RPMI7951 (cell line): ENCODE measurements around the gene TRAF4. TPM values are rescaled to one million over a fixed set of nuclear protein-coding genes. Genes with fewer than 3 reads are reported as not detected.
"Not testable (repeated sequence)": the region's sequence is repeated elsewhere in the genome, so short reads cannot be mapped to it uniquely, and the experiment has no call there.

Experiments
- DNase-seq: peaks from one replicate; pipeline ENCODE4 v3.0.0-alpha.2; 2012; ENCODE audit warnings: low read depth
- total RNA-seq: library from RNA; depleted of rRNA; stranded (reverse); fragments of >200 nt; shearing (Covaris generic); gene quantifications from 2 replicates; pipeline ENCODE4 v1.2.3, GENCODE V29; 2014; rRNA removed

TRAF4 gene
- total RNA-seq, 1 experiment from 2014 or later = 25.5 TPM

GRCh38 chr17:28783161-28783560, 39.4 kb downstream of the TRAF4 start:
- no peak for DNase-seq

GRCh38 chr17:28788100-28788499, 44.3 kb downstream of the TRAF4 start:
- DNase-seq = no peak

DNA sequence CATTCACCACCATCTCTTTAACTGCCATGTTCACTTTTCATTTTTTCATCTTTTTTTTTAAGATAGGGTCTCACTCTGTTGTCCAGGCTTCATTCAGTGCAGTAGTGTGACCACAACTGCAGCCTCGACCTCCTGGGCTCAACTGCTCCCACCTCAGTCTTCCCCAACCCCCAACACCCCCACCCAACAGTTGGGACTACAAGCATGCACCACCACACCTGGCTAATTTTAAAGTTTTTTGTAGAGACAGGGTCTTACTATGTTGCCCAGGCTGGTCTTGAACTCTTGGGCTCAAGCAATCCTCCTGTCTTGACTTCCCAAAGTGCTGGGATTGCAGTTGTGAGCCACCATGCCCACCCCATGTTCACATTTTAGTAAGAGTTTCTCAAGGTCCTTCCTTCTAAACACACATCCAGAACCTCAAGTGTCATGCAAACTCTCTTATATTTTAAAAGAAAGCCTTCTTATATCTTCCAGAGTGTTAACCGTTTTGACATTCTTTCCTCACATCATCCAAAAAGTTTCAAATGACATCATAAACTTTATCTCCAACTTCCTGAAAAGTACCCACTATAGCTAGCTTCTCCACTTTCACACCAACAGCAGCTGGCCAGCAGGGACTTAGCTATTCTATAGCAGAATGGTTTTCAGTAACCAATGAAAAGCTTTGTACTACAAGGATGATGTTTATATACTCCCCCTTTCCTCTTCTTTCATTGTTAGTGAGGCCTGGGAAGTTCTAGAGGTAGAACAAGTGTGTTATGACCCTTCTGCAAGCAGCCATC, 49.3 kb downstream of the TRAF4 start:
- no peak for DNase-seq

- DNase-seq = not testable (repeated sequence)
Observed at GRCh38 chr17:28794846-28795441, 51.1 kb downstream of the TRAF4 start.

GRCh38 chr17:28796062-28796461, 52.3 kb downstream of the TRAF4 start:
- no peak for DNase-seq

Other genes starting within 250 kb of the TRAF4 start
- gene FOXN1, start 237.7 kb upstream of the TRAF4 start, total RNA-seq = not detected in 2 replicates
- gene UNC119, start 191.4 kb upstream of the TRAF4 start, total RNA-seq = 21.7 and 24.7 TPM in 2 replicates
- gene PIGS, start 172.5 kb upstream of the TRAF4 start, total RNA-seq = 55.5 and 58.8 TPM in 2 replicates
- gene ALDOC, start 167.1 kb upstream of the TRAF4 start, total RNA-seq = 64.2 and 96.5 TPM in 2 replicates
- gene SPAG5, start 145.0 kb upstream of the TRAF4 start, total RNA-seq = 84.1 and 90.9 TPM in 2 replicates
- 2.9 and 3.5 TPM in 2 replicates for gene RSKR, start 129.8 kb upstream of the TRAF4 start, total RNA-seq
- gene BLTP2, start 98.9 kb upstream of the TRAF4 start, total RNA-seq = 58.4 and 72.6 TPM in 2 replicates
- gene SDF2, start 82.1 kb upstream of the TRAF4 start, total RNA-seq = 71.9 and 76.1 TPM in 2 replicates
- 15.1 and 16.5 TPM in 2 replicates for gene SUPT6H, start 81.8 kb upstream of the TRAF4 start, total RNA-seq
- gene PROCA1, start 32.1 kb upstream of the TRAF4 start, total RNA-seq = 1.1 and 1.3 TPM in 2 replicates
- gene RAB34, start 26.1 kb upstream of the TRAF4 start, total RNA-seq = 176 and 202 TPM in 2 replicates
- gene RPL23A, start 24.0 kb upstream of the TRAF4 start, total RNA-seq = 632 and 764 TPM in 2 replicates
- gene TLCD1, start 17.8 kb upstream of the TRAF4 start, total RNA-seq = 3.2 and 8.7 TPM in 2 replicates
- 0.24 and 0.68 TPM in 2 replicates for gene NEK8, start 15.2 kb upstream of the TRAF4 start, total RNA-seq
- gene FAM222B, start 98.8 kb downstream of the TRAF4 start, total RNA-seq = 2.4 and 3.4 TPM in 2 replicates
- gene ERAL1, start 111.0 kb downstream of the TRAF4 start, total RNA-seq = 29.8 and 29.9 TPM in 2 replicates
- 28.7 and 30.6 TPM in 2 replicates for gene FLOT2, start 153.7 kb downstream of the TRAF4 start, total RNA-seq
- gene DHRS13, start 159.1 kb downstream of the TRAF4 start, total RNA-seq = 5.4 and 6.0 TPM in 2 replicates
- 9.2 and 18.0 TPM in 2 replicates for gene PHF12, start 207.5 kb downstream of the TRAF4 start, total RNA-seq